ENCODE measurements around the gene YES1. TPM values are rescaled to one million over a fixed set of nuclear protein-coding genes. Genes with fewer than 3 reads are reported as not detected.

YES1 gene
- total RNA-seq, 1 donor from 2014 or later, result 190 TPM

GRCh38 chr18:715626-716025 lies 96.4 kb downstream of the YES1 start:
- Mint-ChIP-seq H3K36me3 (ENCODE audit: low read depth, unreplicated experiment) (peaks cover 15% of the 10 kb centered on the region), H3K4me3 (ENCODE audit: unreplicated experiment) (no peak overlapping the region), H3K27me3 (ENCODE audit: unreplicated experiment) (peaks cover 10% of the 10 kb centered on the region), H3K4me1 (ENCODE audit: unreplicated experiment) (peaks cover 4% of the 10 kb centered on the region), H3K9me3 (ENCODE audit: unreplicated experiment) (no peaks in the 10 kb centered on the region), H3K27ac (ENCODE audit: unreplicated experiment) (no peak overlapping the region)
- no peak for DNase-seq (ENCODE audit: low spot score)
- TF ChIP-seq CTCF (IDR thresholded peaks at IDR 0.05; ENCODE audit: unreplicated experiment), result no peak

- Mint-ChIP-seq H3K4me3 (ENCODE audit: unreplicated experiment) (peak overlapping the region; percentile 15), H3K36me3 (ENCODE audit: low read depth, unreplicated experiment) (peaks cover 7% of the 10 kb centered on the region), H3K9me3 (ENCODE audit: unreplicated experiment) (no peaks in the 10 kb centered on the region), H3K27me3 (ENCODE audit: unreplicated experiment) (peaks cover 10% of the 10 kb centered on the region), H3K4me1 (ENCODE audit: unreplicated experiment) (peaks cover 13% of the 10 kb centered on the region), H3K27ac (ENCODE audit: unreplicated experiment) (no peak overlapping the region)
- DNase-seq (ENCODE audit: low spot score), result peak; percentile 6
- TF ChIP-seq CTCF (IDR thresholded peaks at IDR 0.05; ENCODE audit: unreplicated experiment), result no peak
Measured at GRCh38 chr18:713135-713490, 98.9 kb downstream of the YES1 start.

- Mint-ChIP-seq H3K4me1 (ENCODE audit: unreplicated experiment) (peaks cover 13% of the 10 kb centered on the region), H3K36me3 (ENCODE audit: low read depth, unreplicated experiment) (peaks cover 7% of the 10 kb centered on the region)
Measured at GRCh38 chr18:712401-713134, 99.5 kb downstream of the YES1 start, which contains the start of gene ENOSF1. Gene ENOSF1 (minus strand): TSS chr18:712630. CDS start chr18:712587, 43 bp downstream.

GRCh38 chr18:711657-712400 lies 100.2 kb downstream of the YES1 start:
- H3K4me3 Mint-ChIP-seq (ENCODE audit: unreplicated experiment), result peak overlapping the region; percentile 89
- peak; percentile 33 for DNase-seq (ENCODE audit: low spot score)

More at GRCh38 chr18:712401-713134, 99.5 kb downstream of the YES1 start, which contains the start of gene ENOSF1:
- peaks cover 10% of the 10 kb centered on the region for H3K27me3 Mint-ChIP-seq (ENCODE audit: unreplicated experiment)
- H3K9me3 Mint-ChIP-seq (ENCODE audit: unreplicated experiment), result no peaks in the 10 kb centered on the region
- H3K4me3 Mint-ChIP-seq (ENCODE audit: unreplicated experiment), result peak within 1 kb of the TSS; percentile 89
- peak within 1 kb of the TSS; percentile 77 for H3K27ac Mint-ChIP-seq (ENCODE audit: unreplicated experiment)
- peak; percentile 94 for DNase-seq (ENCODE audit: low spot score)
- peak; percentile 92 for TF ChIP-seq CTCF (IDR thresholded peaks at IDR 0.05; ENCODE audit: unreplicated experiment)

More at GRCh38 chr18:711657-712400, 100.2 kb downstream of the YES1 start:
- Mint-ChIP-seq H3K27me3 (ENCODE audit: unreplicated experiment) (peaks cover 8% of the 10 kb centered on the region), H3K27ac (ENCODE audit: unreplicated experiment) (peak overlapping the region; percentile 77), H3K36me3 (ENCODE audit: low read depth, unreplicated experiment) (peaks cover 7% of the 10 kb centered on the region), H3K4me1 (ENCODE audit: unreplicated experiment) (peaks cover 13% of the 10 kb centered on the region), H3K9me3 (ENCODE audit: unreplicated experiment) (no peaks in the 10 kb centered on the region)
- TF ChIP-seq CTCF (IDR thresholded peaks at IDR 0.05; ENCODE audit: unreplicated experiment), result no peak

Measured in endothelial cell (in vitro differentiated cells).